ENCODE data around the gene FOXP1. TPM values are rescaled to one million over a fixed set of nuclear protein-coding genes. Genes with fewer than 3 reads are reported as not detected.

Gene FOXP1
- total RNA-seq, 1 donor from 2014 or later = 113 TPM

GRCh38 chr3:70933105-70933810, 650.3 kb downstream of the FOXP1 start:
- H3K27me3 Mint-ChIP-seq = no peaks in the 10 kb centered on the region
- H3K9me3 Mint-ChIP-seq = no peaks in the 10 kb centered on the region
- DNase-seq (ENCODE audit: extremely low spot score, unreplicated experiment) = no peak
- no peaks in the 10 kb centered on the region for H3K4me1 Mint-ChIP-seq (ENCODE audit: unreplicated experiment)
- H3K36me3 Mint-ChIP-seq = no peaks in the 10 kb centered on the region
- no peak overlapping the region for H3K27ac Mint-ChIP-seq
- no peak overlapping the region for H3K4me3 Mint-ChIP-seq
- TF ChIP-seq, protein P1, sequence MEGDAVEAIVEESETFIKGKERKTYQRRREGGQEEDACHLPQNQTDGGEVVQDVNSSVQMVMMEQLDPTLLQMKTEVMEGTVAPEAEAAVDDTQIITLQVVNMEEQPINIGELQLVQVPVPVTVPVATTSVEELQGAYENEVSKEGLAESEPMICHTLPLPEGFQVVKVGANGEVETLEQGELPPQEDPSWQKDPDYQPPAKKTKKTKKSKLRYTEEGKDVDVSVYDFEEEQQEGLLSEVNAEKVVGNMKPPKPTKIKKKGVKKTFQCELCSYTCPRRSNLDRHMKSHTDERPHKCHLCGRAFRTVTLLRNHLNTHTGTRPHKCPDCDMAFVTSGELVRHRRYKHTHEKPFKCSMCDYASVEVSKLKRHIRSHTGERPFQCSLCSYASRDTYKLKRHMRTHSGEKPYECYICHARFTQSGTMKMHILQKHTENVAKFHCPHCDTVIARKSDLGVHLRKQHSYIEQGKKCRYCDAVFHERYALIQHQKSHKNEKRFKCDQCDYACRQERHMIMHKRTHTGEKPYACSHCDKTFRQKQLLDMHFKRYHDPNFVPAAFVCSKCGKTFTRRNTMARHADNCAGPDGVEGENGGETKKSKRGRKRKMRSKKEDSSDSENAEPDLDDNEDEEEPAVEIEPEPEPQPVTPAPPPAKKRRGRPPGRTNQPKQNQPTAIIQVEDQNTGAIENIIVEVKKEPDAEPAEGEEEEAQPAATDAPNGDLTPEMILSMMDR (conservative IDR thresholded peaks at IDR 0.05) = no peak

GRCh38 chr3:70930066-70930465, 653.5 kb downstream of the FOXP1 start:
- TF ChIP-seq, protein P1 (conservative IDR thresholded peaks at IDR 0.05) = no peak
- H3K4me3 Mint-ChIP-seq = no peak overlapping the region
- peaks cover 5% of the 10 kb centered on the region for H3K9me3 Mint-ChIP-seq
- DNase-seq (ENCODE audit: extremely low spot score, unreplicated experiment) = no peak
- no peaks in the 10 kb centered on the region for H3K36me3 Mint-ChIP-seq
- no peak overlapping the region for H3K27ac Mint-ChIP-seq
- no peaks in the 10 kb centered on the region for H3K4me1 Mint-ChIP-seq (ENCODE audit: unreplicated experiment)
- no peaks in the 10 kb centered on the region for H3K27me3 Mint-ChIP-seq

- H3K9me3 Mint-ChIP-seq = peaks cover 11% of the 10 kb centered on the region
- no peak for DNase-seq (ENCODE audit: extremely low spot score, unreplicated experiment)
- no peaks in the 10 kb centered on the region for H3K27me3 Mint-ChIP-seq
- no peak overlapping the region for H3K4me3 Mint-ChIP-seq
- H3K4me1 Mint-ChIP-seq (ENCODE audit: unreplicated experiment) = no peaks in the 10 kb centered on the region
- no peak overlapping the region for H3K27ac Mint-ChIP-seq
- TF ChIP-seq, protein P1 (conservative IDR thresholded peaks at IDR 0.05) = no peak
- H3K36me3 Mint-ChIP-seq = no peaks in the 10 kb centered on the region
These were observed 656.3 kb downstream of the FOXP1 start for GRCh38 chr3:70927239-70927638.

DNA sequence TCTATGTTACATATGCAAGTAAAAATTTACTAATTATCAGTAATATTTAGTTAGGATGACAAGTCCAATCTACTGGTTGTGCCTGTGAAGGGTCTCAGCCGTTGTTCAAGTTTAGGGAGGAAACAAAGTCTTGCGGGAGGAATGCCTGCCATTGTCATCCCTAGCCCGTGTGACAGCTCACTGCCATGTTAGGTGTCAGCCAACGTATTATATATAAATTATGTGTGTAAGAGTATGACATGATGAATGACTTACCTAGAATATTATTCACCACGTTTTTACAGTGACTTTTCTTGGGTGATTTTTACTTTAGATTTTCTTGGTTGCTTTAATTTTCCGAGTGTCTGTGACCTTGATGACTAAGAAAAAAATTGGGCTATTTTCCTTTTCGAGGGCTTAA, 656.7 kb downstream of the FOXP1 start:
- DNase-seq (ENCODE audit: extremely low spot score, unreplicated experiment) = no peak
- Mint-ChIP-seq H3K4me3 (no peak overlapping the region), H3K9me3 (peaks cover 11% of the 10 kb centered on the region), H3K4me1 (ENCODE audit: unreplicated experiment) (no peaks in the 10 kb centered on the region), H3K36me3 (no peaks in the 10 kb centered on the region), H3K27ac (no peak overlapping the region), H3K27me3 (no peaks in the 10 kb centered on the region)
- TF ChIP-seq, protein P1 (conservative IDR thresholded peaks at IDR 0.05) = no peak

DNA sequence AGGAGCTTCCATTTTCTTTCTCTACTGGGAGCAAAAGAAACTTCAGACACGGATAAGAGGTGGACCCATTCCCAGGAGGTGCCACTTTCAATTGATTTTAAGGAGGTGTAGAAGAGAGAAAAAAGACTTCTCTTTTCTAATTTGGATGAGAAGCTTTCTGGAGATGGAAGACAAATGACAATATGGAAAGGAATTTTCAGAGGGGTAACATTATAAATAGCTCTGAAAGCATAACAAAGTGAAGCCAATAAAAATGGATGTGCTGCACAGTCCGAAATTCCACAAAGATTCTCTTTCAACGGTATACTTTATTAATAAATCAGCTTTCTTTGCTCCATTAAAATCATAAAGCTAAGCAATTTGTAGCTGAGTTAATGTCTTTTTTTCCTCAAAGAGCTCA, 663.9 kb downstream of the FOXP1 start:
- TF ChIP-seq, protein P1 (conservative IDR thresholded peaks at IDR 0.05) = no peak
- no peak for DNase-seq (ENCODE audit: extremely low spot score, unreplicated experiment)
- Mint-ChIP-seq H3K9me3 (peaks cover 5% of the 10 kb centered on the region), H3K4me1 (ENCODE audit: unreplicated experiment) (no peaks in the 10 kb centered on the region), H3K4me3 (no peak overlapping the region), H3K27ac (no peak overlapping the region), H3K36me3 (no peaks in the 10 kb centered on the region), H3K27me3 (no peaks in the 10 kb centered on the region)

Measured in type B pancreatic cell (in vitro differentiated cells).